Measurements from ENCODE around the gene PPP1R9B.

Gene PPP1R9B

DNA sequence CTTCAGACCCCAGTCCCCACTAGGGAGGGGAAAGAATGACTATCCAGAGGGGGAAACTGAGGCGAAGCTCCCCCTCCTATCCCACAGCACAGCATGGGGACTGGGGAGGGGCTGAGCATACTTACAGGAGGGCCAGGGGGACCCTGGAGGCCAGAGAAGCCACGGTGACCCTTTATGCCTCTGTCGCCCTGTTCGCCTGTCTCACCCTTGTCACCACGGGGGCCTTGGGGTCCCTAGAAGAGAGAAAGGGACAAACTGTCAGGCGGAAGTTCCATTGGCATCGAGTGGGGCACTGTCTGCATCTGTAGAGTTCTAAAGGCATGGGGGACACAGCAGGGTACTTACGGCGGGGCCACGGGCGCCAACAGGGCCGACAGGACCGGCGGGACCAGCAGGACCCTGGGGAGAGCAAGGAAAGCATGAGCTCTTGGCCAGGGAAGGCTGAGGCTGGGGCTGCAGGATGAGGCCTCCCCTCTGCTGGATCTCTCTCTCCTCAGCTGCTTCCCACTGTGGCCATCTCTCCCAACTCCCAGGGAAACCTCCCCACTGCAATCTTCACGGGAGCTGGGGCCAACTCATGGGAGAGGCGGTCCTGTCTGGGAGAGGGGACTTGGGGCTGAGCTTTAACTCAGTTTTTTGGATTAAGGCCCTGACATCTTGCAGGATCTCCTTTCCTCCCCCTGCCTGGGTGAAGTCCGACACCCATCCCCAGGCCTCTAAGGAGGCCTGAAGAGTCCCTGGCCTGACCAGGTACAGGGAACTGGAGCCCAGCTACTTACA, 37.5 kb upstream of the PPP1R9B start:
- DNase-seq (ENCODE audit: low read depth, low spot score) = no peak

- no peak for DNase-seq (ENCODE audit: low read depth, low spot score)
These were observed 36.9 kb upstream of the PPP1R9B start for GRCh38 chr17:50187394-50187725.

DNA sequence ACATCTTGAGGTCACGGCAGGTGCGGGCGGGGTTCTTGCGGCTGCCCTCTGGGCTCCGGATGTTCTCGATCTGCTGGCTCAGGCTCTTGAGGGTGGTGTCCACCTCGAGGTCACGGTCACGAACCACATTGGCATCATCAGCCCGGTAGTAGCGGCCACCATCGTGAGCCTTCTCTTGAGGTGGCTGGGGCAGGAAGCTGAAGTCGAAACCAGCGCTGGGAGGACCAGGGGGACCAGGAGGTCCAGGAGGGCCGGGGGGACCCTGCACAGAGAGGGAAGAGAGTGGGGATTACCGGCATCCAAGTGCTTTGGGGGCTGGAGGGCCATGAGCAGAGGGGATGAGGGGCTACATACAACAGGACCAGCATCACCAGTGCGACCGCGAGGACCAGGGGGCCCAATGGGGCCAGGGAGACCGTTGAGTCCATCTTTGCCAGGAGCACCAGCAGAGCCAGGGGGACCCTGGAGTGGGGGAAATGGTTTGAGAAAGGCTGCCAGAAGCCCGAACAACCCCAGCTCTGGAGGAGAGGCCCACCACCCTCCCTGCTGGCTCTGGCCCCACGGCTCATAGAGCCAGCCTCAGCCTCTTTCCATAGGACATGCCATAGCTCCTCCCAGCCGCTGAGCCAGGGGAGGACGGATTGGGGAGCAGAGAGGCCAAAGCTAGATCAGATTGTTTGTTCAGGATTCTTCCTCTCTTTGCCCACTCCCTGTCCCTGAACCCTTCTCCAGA, 36.4 kb upstream of the PPP1R9B start:
- DNase-seq (ENCODE audit: low read depth, low spot score) = no peak

GRCh38 chr17:50185631-50186471, 35.4 kb upstream of the PPP1R9B start:
- DNase-seq (ENCODE audit: low read depth, low spot score) = no peak

DNA sequence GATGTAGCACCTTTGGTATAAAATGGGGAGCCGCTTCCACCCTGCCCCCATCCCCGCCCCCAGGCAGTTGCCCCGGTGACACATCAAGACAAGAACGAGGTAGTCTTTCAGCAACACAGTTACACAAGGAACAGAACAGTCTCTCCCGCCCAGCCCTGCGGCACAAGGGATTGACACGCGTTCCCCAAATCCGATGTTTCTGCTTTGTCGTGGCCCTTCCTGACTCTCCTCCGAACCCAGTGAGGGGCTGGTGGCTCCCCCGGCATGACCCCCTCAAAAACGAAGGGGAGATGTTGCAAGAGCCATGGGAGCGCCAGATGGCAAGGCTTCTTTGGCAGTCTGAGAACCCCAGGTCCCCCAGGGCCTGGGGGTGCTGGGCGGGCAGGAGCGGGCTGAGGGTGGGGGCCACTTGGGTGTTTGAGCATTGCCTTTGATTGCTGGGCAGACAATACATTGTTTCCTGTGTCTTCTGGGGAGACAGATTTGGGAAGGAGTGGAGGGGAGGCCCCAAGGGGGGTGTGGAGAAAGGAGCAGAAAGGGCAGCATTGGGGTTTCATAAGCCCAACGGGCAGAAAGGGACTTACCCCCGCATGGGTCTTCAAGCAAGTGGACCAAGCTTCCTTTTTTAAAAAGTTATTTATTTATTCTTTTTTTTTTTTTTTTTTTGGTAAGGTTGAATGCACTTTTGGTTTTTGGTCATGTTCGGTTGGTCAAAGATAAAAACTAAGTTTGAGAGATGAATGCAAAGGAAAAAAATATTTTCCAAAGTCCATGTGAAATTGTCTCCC, 34.3 kb upstream of the PPP1R9B start:
- no peak for DNase-seq (ENCODE audit: low read depth, low spot score)

GRCh38 chr17:50184064-50184463, 33.6 kb upstream of the PPP1R9B start:
- no peak for DNase-seq (ENCODE audit: low read depth, low spot score)

DNA sequence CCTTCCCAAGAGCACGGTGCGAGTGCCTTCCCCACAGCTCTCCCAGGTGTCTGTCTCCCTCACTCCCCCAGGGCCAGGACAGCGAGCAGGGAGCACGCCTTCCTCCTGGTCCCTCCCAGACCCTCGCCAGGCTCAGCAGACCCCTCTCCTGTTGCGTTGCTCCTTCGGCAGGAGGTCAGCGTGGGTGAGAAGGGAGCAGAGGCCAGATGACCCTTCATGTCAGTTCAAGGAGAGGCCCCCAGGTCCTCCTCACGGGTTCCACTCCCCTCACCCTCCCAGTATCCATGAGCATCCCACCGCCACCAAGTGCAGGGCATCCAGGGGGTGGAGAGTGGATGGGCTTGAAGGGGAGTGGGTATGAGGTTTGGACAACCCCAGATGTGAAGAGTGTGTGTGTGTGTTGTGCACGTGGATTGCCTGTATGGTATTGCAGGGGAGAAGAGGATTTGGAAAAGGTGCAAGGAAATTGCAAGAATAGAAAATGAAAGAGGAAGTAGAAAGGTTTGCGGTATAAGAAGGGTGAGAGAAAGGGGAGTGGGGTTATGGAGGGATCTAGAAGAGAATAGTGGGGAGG, 33.0 kb upstream of the PPP1R9B start:
- DNase-seq (ENCODE audit: low read depth, low spot score) = no peak

DNA sequence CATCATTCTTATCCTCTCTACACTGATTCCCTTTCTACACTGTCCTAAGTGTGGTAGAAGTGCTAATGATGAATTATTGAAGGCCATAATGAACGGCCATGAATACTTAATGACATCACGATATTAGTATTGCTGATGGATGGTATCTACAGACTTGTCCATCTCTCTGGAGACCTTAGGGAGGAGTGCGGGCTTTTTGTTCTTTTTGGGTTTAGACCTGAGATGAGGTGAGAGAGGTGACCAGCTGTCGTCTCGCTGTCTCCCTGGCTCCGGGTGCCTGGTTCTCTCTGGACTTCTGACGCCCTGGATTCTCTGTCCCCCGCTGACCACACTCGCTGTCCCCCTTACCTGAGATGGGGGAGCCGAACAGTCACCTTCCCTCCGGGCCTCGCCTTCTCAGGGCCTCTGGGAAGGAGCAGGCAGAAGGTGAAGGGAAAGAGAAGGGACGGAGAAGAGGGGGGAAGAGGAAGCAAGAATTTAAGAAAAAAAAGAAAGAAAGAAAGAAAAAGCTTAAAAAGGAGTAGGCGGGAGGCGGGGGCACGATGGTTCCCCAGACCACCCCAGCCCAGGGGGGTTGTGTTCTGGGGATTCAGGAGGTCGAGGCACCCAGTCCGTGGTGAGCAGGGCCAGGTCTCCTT, 32.4 kb upstream of the PPP1R9B start:
- DNase-seq (ENCODE audit: low read depth, low spot score) = no peak

DNA sequence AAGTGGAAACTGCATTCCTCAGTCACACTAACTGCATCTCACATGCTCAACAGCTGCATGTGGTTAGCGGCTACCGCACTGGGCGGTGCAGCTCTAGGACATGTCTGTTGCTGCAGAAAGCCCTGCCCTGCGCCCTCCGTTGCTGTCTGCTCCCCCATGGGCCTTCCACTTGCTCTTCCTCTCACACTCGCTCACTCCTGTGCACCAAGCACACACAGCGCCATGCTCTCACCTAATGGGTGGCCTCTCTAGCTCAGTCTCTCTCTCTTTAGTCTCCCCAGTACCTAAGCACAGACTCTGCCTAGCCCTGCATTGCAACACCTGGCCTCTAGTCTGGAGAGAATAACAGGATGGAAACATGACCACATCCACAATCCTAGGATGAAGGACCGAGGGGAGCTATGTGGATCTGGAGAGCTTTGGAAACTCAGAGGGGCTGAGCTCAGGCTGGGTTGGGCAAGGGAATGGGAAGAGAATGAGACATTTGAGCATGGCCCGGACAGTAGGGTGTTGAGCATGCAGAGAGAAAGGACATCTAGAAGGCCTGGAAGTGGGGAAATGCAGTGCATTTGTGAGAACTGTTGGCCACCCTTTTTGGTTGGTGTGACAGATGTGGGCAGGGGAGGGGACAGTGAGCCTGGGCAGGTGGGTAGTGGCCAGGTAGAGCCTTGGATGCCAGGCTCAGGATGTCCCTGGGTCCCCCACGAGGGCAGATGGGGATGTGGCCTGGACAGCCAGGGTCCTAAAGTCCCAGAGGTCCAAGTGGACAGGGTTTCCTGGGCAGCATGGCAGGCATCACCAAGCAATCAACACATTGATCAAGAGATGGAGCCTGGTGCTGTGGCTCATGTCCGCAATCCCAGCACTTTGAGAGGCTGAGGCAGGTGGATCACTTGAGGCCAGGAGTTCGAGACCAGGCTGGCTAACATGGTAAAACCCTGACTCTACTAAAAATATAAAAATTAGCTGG, 31.4 kb upstream of the PPP1R9B start:
- DNase-seq (ENCODE audit: low read depth, low spot score) = no peak

GRCh38 chr17:50181144-50181543, 30.7 kb upstream of the PPP1R9B start:
- no peak for DNase-seq (ENCODE audit: low read depth, low spot score)

GRCh38 chr17:50180620-50181019, 30.1 kb upstream of the PPP1R9B start:
- DNase-seq (ENCODE audit: low read depth, low spot score) = no peak

DNA sequence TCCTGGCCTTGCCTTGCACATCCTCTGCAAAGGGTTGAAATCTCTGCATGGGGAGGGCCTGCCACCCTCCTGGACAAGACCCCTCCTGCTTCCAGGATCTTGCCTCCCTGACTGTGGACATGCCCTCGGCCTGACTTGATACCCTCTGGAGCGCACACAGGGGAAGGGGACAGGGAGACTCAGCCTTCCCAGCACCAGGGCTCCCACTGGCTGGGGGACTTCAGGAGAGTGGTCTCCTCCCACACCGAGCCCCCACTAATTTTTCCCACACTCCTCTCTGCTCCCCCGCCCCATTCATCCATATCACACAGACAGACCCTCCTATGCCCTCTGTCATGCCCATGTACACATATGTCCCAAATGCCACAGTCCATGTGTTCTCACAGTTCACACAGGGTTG, 29.6 kb upstream of the PPP1R9B start:
- DNase-seq (ENCODE audit: low read depth, low spot score) = no peak

DNA sequence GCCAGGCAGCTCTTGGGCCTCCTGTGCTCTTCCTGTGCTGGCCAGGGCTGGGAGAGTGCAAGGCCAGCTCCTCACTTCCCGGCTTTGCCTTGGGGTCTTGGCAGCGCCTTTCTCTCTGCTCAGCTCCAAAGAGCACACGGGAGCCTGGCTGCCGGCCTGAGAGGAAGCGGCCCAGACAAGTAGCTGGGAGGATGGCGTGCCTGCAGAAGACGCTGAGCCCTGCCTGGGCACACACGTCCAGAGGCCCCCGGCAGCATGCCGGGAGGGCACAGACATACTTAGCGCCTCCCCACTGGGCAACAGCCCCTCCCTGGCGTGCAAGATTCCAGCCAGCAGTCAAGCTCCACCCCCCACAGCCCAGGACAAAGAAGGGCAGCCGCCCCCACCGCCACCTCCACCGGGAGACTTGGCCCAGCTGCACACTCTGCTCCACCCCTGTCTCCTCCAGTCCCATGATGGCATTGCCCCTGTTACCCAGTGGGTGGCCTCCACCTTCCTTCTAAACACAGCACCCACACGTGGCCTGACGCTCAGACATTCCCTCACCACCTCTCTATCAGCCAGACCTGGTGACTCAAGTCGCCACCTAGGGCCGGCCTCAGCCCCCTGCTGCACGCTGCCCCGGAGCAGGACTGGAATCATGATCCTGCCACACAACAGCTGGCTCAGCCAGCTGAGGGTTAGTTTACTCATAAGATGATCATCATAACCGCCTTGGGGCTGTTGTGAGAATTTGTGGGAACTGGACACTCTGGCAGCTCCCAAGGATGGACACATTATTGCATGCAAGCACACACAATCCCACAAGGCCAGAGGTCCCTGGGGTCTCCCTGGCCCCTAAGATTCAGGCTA, 27.7 kb upstream of the PPP1R9B start:
- no peak for DNase-seq (ENCODE audit: low read depth, low spot score)

- no peak for DNase-seq (ENCODE audit: low read depth, low spot score)
These were observed 27.0 kb upstream of the PPP1R9B start for GRCh38 chr17:50177476-50177875.

DNA sequence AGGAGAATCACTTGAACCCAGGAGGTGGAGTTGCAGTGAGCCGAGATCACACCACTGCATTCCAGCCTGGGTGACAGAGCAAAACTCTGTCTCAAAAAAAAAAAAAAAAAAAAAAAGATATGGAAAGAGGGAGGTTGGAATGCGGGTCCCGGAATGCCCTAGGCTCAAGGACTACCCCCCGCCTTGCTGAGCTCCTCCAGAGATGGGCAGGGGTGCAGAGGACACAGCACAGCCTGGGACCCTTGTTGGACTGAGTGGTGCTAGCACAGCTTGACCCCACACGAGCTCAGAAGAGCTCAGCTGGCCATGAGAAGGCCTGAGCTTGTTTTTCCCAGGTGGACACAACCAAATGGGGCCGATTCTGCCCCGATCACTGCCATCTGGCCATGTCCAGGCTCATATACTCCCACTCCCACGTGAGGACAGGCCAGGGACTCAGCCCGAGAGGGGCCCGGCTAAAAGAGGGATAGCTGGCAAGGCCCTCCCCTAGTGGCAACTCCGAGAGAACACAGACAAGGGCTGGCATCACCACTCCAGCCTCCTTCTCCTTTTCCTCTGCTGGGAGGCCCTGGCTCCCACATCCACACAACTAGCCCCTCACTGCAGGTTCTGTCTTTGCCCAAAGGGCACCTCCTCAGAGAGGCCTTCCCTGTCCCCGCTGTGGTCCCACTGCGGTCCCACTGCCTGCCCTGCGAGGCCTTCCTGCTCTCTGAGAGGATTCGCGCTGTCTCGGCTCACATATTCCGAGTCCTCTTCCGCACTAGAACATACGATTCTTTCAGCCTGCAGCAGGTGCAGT, 26.3 kb upstream of the PPP1R9B start:
- no peak for DNase-seq (ENCODE audit: low read depth, low spot score)

- no peak for DNase-seq (ENCODE audit: low read depth, low spot score)
These were observed 24.7 kb upstream of the PPP1R9B start for GRCh38 chr17:50175035-50175807.

DNA sequence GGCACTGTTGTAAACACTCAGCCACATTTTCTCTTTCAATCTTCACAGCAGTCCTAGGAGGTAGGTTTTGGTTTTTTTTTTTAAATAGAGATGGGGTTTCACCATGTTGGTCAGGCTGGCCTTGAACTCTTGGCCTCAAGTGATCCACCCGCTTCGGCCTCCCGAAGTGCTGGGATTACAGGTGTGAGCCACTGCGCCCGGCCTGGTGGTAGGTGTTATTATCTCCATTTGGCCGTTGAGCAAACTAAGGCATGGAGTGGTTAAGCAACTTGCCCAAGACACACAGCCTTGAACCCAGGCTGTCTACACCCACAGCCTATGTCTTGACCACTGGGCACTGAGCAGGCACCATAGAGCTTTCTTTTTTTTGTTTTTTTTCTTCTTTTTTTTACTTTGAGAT, 24.0 kb upstream of the PPP1R9B start:
- DNase-seq (ENCODE audit: low read depth, low spot score) = no peak
